Measurements from ENCODE around the gene AMFR. TPM values are rescaled to one million over a fixed set of nuclear protein-coding genes. Genes with fewer than 3 reads are reported as not detected.
A peak's percentile ranks its signal among the peaks of the same experiment; 100 is the strongest.

AMFR gene
- total and polyA plus RNA-seq, 4 donors: 43.3 to 309 (median 98.4) TPM

DNA sequence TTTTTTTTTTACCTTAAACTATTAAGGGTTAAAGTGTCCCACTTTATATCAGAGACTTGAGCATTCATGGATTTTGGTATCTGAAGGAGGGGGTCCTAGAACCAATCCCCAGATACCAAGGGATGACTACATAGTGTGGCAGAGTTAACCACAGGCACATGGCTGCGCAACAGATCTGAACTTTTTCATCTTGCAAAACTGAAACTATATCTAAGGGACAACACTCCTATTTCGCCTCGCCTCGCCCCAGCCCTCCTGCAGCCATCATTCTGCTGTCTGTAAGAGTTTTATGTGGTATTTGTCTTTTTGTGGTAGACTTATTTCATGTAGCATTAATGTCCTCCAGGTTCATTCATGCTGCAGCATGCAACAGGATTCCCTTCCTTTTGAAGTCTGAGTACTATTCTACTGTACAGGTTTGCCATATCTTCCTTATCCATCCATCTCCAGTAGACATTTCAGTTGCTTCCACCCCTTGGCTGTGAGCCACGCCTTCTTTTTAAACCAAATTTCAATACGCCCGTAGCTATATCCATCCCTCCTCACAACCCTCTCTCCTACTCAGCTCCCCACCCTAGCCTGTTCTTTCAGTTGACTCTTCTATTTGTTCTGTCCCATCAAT is 53.2 kb downstream of the AMFR start:
- Histone ChIP-seq H3K4me1 (ENCODE audit: control insufficient read depth in 4 of 4, insufficient read depth in 4 of 4, low read length in 3 of 4) (peaks cover 10 to 53% (median 30%) of the 10 kb centered on the region in 4 donors), H3K36me3 (ENCODE audit: control insufficient read depth in 4 of 4, insufficient read depth in 3 of 4, low read depth in 1 of 4, low read length in 3 of 4) (peaks cover 2 to 11% (median 6%) of the 10 kb centered on the region in 4 donors), H3K27me3 (ENCODE audit: control insufficient read depth in 4 of 4, insufficient read depth in 4 of 4, low read length in 3 of 4) (no peaks in the 10 kb centered on the region), H3K9me3 (ENCODE audit: control insufficient read depth in 4 of 4, low read length in 3 of 4) (no peaks in the 10 kb centered on the region), H3K4me3 (ENCODE audit: low read depth in 1 of 3, low read length in 3 of 3) (no peak overlapping the region), H3K27ac (ENCODE audit: low read depth in 1 of 2, low read length in 2 of 2) (peak overlapping the region in 1 of 2 donors; percentile 81), H3K9ac (ENCODE audit: low read depth in 1 of 2, low read length in 2 of 2) (no peak overlapping the region)
- no peak for DNase-seq (ENCODE audit: low spot score)
- WGBS: 92% methylated on average over 7 of the region's 7 CpGs
- TF ChIP-seq, protein P1, sequence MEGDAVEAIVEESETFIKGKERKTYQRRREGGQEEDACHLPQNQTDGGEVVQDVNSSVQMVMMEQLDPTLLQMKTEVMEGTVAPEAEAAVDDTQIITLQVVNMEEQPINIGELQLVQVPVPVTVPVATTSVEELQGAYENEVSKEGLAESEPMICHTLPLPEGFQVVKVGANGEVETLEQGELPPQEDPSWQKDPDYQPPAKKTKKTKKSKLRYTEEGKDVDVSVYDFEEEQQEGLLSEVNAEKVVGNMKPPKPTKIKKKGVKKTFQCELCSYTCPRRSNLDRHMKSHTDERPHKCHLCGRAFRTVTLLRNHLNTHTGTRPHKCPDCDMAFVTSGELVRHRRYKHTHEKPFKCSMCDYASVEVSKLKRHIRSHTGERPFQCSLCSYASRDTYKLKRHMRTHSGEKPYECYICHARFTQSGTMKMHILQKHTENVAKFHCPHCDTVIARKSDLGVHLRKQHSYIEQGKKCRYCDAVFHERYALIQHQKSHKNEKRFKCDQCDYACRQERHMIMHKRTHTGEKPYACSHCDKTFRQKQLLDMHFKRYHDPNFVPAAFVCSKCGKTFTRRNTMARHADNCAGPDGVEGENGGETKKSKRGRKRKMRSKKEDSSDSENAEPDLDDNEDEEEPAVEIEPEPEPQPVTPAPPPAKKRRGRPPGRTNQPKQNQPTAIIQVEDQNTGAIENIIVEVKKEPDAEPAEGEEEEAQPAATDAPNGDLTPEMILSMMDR (IDR thresholded peaks at IDR 0.05; ENCODE audit: low read depth, low read length, missing input control): no peak
- TF ChIP-seq JUND (IDR thresholded peaks at IDR 0.05) (no peak), RAD21 (IDR thresholded peaks at IDR 0.05) (no peak), TAF1 (conservative IDR thresholded peaks at IDR 0.05) (no peak), SP1 (IDR thresholded peaks at IDR 0.05) (no peak), HNF4A (conservative IDR thresholded peaks at IDR 0.05) (no peak), FOXA2 (IDR thresholded peaks at IDR 0.05) (no peak), HNF4G (IDR thresholded peaks at IDR 0.05) (no peak), GABPA (IDR thresholded peaks at IDR 0.05 in 1 of 2, conservative IDR thresholded peaks at IDR 0.05 in 1 of 2) (no peak), YY1 (IDR thresholded peaks at IDR 0.05) (no peak), EGR1 (IDR thresholded peaks at IDR 0.05; ENCODE audit: low read depth in 2 of 2) (no peak)
- TF ChIP-seq, protein P2, sequence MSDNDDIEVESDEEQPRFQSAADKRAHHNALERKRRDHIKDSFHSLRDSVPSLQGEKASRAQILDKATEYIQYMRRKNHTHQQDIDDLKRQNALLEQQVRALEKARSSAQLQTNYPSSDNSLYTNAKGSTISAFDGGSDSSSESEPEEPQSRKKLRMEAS (IDR thresholded peaks at IDR 0.05): no peak
- TF ChIP-seq, protein P3, sequence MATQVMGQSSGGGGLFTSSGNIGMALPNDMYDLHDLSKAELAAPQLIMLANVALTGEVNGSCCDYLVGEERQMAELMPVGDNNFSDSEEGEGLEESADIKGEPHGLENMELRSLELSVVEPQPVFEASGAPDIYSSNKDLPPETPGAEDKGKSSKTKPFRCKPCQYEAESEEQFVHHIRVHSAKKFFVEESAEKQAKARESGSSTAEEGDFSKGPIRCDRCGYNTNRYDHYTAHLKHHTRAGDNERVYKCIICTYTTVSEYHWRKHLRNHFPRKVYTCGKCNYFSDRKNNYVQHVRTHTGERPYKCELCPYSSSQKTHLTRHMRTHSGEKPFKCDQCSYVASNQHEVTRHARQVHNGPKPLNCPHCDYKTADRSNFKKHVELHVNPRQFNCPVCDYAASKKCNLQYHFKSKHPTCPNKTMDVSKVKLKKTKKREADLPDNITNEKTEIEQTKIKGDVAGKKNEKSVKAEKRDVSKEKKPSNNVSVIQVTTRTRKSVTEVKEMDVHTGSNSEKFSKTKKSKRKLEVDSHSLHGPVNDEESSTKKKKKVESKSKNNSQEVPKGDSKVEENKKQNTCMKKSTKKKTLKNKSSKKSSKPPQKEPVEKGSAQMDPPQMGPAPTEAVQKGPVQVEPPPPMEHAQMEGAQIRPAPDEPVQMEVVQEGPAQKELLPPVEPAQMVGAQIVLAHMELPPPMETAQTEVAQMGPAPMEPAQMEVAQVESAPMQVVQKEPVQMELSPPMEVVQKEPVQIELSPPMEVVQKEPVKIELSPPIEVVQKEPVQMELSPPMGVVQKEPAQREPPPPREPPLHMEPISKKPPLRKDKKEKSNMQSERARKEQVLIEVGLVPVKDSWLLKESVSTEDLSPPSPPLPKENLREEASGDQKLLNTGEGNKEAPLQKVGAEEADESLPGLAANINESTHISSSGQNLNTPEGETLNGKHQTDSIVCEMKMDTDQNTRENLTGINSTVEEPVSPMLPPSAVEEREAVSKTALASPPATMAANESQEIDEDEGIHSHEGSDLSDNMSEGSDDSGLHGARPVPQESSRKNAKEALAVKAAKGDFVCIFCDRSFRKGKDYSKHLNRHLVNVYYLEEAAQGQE (IDR thresholded peaks at IDR 0.05): no peak
- TF ChIP-seq, protein P4, sequence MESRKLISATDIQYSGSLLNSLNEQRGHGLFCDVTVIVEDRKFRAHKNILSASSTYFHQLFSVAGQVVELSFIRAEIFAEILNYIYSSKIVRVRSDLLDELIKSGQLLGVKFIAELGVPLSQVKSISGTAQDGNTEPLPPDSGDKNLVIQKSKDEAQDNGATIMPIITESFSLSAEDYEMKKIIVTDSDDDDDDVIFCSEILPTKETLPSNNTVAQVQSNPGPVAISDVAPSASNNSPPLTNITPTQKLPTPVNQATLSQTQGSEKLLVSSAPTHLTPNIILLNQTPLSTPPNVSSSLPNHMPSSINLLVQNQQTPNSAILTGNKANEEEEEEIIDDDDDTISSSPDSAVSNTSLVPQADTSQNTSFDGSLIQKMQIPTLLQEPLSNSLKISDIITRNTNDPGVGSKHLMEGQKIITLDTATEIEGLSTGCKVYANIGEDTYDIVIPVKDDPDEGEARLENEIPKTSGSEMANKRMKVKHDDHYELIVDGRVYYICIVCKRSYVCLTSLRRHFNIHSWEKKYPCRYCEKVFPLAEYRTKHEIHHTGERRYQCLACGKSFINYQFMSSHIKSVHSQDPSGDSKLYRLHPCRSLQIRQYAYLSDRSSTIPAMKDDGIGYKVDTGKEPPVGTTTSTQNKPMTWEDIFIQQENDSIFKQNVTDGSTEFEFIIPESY (IDR thresholded peaks at IDR 0.05): no peak

DNA sequence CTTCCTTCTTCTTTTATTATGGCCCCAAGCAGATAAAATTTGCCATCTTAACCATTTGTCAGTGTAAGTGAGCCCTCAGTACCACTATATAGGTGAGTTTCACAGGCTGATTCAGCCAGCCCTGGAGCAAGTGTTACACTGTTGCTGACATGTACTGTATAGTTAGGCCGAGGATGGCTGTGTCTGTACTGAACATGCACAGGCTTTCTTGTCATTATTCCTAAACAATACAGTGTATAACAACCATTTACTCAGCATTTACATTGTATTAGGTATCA is 53.7 kb downstream of the AMFR start:
- H3K27ac ChIP-seq (ENCODE audit: low read depth in 1 of 2, low read length in 2 of 2): peak overlapping the region; percentile 69 to 81
- no peak for TF ChIP-seq JUND (IDR thresholded peaks at IDR 0.05)

More for the DNA sequence above, 53.7 kb downstream of the AMFR start:
- Histone ChIP-seq H3K27me3 (ENCODE audit: control insufficient read depth in 4 of 4, insufficient read depth in 4 of 4, low read length in 3 of 4) (no peaks in the 10 kb centered on the region), H3K36me3 (ENCODE audit: control insufficient read depth in 4 of 4, insufficient read depth in 3 of 4, low read depth in 1 of 4, low read length in 3 of 4) (peaks cover 7 to 13% (median 9%) of the 10 kb centered on the region in 4 donors), H3K4me1 (ENCODE audit: control insufficient read depth in 4 of 4, insufficient read depth in 4 of 4, low read length in 3 of 4) (peaks cover 9 to 50% (median 30%) of the 10 kb centered on the region in 4 donors), H3K9ac (ENCODE audit: low read depth in 1 of 2, low read length in 2 of 2) (no peak overlapping the region), H3K9me3 (ENCODE audit: control insufficient read depth in 4 of 4, low read length in 3 of 4) (no peaks in the 10 kb centered on the region), H3K4me3 (ENCODE audit: low read depth in 1 of 3, low read length in 3 of 3) (no peak overlapping the region)
- WGBS: 95% methylated on average over 1 of the region's 1 CpG
- no peak for DNase-seq (ENCODE audit: low spot score)

Data from liver (tissue), 9 donors.